HL-60/S4 treated with phorbol 12-myristate 13-acetate at 8.2 ng/mL for 4 days and 3 days (cell line): ENCODE measurements around the gene VWA5B1.

Experiments used
- in situ Hi-C: fragments of 300-500 bp; cut with MboI; formaldehyde crosslinking; loops from 2 replicates; pipeline ENCODE4 v1.15.0; 2022; ENCODE audit warnings: low sequenced_read_pairs

Gene VWA5B1

GRCh38 chr1:20322081-20322824 lies 31.6 kb downstream of the VWA5B1 start:
- in situ Hi-C loops, result no loop called here

GRCh38 chr1:20322825-20323612 lies 32.3 kb downstream of the VWA5B1 start:
- in situ Hi-C loops, result no loop called here

DNA sequence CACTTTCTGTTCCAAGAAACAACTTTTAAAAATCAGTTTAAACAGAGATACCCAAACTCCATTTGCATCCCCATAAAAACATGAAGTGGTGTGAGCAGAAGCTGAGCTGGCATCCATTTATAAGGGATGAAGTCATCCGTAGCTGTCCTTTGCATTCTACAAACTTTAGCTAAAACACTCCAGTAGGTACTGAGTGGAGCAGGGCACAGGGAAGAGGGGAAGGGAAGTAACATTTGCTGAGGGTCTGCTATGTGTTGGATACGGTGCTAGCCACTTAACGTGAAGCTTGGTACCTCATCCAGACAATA lies 32.9 kb downstream of the VWA5B1 start:
- in situ Hi-C loops, result no loop called here

DNA sequence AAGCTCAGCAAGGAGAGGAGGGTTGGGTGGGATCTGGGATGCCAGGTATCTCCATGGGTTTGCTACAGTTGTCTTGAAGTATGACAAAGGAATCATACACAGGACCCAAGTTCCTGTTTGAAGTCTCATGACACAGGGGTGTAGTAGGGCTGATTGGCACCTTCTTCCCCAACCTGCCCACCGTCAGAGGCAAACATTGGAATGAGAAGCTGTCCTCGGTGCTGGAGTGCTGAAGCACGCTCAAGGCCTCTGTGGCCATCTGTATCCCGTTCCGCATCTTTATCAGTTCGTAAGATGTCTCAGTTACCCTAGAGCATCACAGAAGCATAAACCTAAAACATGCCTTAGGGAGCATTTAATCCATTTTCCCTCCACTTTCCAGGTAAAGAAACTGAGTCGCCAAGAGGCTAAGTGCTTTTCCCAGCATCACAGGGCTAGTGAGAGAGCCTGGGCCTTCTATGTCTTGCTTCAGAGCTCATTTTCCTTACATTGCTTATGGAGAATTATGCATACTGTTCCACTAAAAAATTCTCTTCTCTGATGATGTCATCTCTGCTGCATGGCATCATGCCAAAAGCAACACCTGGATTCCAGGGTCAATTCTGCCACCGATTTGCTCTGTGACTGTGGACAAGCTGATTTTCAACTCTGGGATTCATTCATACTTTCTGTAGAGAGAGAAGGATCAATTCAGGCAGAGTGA lies 34.2 kb downstream of the VWA5B1 start:
- in situ Hi-C loops, result no loop called here

DNA sequence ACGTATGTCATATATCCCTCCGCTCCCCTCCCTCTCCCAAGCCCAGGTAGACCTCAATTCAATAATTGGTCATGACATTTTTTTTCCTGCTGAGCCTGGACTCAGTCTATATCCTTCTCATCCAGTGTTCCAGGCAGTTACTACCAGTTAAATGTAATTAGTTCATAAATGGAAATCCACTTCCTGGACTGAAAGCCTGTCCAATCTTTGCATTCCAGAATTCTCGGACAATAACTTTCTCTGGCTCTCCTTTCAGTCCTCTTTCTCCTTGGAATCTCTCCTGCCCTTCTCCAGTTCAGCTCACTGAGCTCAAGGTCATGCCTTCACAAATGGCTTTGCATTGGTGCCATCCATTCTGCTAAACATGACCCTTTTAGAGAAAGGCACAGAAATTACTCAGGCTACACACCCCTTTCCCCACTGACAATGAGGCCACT lies 34.8 kb downstream of the VWA5B1 start:
- in situ Hi-C loops, result no loop called here

DNA sequence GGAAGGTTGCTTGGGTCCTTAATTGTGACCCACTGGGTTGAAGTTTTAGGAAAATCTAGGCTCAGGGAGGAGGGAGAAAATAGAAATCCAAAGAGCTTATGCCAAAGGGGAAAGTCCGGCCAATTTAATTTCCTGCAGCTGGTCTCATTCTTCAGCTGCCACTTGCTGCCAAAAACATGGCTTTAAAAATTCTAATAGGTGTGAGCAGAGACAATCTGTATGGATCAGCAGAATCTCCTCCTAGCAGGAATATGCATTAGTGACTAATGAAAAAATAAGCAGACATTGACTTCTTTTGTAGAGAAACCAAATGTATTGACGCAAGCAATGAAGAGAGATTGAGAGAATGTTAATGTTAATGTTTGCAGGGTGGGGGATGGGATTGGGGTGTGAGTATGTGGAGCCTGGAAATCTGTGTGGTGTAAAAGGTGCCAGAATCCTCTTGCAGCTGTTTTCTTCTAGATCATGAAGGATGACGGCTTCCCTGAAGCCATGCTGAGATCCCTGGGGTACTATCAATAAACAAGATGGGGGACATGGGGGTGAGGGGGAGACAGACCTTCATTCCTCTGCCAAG lies 35.3 kb downstream of the VWA5B1 start:
- in situ Hi-C loops, result no loop called here

DNA sequence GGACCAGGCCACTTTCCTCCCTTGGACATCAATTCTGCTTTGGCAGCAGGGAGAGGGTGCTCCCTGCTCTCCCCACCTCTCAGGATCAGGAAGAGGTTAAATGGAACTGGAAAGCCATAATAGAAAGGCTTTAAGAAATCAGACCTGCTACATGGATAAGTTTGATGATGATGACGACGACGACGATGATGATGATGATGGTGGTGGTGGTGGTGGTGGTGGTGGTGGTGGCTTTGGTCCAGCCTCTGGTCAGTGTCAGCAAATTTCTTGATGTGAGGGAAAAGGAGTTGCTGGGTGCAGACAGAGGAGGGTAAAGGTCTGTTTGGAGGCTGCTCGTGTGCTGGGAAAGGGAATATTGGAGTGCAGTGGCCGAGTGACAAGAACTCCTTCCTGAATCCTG lies 36.8 kb downstream of the VWA5B1 start:
- in situ Hi-C loops, result no loop called here

- in situ Hi-C loops, result no loop called here
Observed at GRCh38 chr1:20328201-20328600, 37.5 kb downstream of the VWA5B1 start.

DNA sequence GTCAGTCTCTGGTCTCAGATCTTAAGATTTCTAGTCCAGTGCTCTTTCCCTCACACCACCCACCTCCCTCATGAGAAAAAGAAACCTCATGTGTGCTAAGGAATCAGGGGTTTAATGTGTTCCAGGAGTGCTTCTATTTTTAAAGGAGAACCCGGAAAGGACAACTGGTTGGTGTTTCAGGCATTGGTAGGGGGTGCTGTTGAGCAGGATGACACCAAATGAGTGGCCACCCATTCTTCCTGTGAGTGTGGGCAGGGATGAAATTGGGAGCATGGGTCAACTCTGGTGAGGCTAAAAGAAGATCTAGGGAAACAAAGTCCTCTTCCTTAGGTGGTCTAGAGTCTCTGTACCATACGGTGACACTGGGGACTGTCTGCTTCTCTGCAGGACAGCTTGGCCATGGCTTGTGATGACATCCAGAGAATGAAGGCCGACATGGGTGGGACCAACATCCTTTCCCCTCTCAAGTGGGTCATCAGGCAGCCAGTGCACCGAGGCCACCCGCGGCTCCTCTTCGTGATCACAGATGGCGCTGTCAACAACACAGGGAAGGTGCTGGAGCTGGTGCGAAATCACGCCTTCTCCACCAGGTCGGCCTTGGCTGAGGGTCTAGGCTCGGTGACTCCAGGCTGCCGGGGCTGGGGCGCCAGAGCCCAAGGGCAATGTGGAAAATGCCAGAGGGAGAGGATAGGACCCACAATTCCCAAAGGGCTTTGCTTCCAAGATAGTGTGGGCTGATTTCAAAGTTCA lies 39.3 kb downstream of the VWA5B1 start:
- in situ Hi-C loops, result no loop called here

GRCh38 chr1:20334103-20334502 lies 43.4 kb downstream of the VWA5B1 start:
- in situ Hi-C loops, result no loop called here

DNA sequence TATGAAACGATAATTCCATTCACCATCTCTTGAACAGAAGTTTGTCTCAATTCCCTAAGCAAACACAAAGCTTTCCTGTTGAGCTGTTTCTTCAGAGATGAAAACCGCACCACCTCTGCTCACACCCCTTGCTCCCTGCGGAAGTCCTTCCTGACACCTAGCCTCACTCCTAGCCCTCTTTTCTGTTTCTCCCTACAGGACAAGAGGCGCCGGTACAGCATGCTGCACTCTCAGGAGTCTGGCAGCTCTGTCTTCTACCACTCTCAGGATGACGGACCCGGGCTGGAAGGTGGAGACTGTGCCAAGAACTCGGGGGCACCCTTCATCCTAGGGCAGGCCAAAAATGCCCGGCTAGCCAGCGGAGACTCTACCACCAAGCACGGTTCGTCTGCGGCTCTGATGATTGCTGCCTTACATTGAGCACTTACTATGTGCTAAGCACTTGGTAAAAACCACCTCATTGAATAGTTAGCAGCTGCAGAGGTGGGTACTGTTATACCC lies 45.5 kb downstream of the VWA5B1 start:
- in situ Hi-C loops, result no loop called here

DNA sequence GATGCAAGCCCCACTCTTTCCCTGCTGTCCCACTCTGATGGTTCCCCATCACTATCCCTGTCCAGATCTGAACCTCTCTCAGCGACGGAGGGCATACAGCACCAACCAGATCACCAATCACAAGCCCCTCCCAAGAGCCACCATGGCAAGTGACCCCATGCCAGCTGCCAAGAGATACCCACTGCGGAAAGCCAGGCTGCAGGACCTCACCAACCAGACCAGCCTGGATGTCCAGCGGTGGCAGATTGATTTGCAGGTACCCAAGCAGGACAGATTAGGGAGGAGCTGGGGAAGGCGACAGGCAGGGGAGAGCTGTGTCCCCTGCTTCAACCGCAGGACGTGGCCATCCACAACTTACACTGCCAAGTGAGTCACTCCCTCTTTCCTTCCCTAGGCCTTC lies 46.9 kb downstream of the VWA5B1 start:
- in situ Hi-C loops, result no loop called here

DNA sequence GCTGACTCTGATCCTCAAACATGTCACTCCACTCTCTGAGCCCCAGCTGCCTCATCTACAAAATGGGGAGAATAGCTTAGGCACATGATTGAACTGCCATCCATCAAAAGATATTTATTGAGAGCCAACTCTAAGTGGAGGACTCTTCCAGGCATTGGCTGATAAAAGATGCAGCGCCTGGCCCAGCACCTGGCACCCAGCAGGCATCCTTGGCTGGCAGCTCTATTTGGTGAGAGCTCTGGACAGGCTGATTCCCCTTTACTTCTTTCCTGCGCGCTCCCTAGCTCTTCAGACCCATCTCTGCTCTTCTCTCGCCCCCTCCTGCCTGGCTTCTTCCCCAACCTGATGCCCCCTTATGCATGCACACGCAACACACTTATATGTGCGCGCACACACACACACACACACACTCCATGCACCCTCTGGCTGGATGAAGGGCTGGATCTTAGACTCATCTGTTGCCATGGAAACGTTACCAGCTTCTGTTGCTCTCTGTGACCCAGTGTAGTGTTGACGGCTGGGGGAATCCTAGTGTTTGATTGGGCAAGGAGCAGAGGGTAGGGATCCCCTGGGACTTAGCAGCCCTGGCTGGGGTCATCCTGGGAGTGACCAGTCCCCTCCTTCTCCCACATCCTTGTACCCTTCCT lies 49.3 kb downstream of the VWA5B1 start:
- in situ Hi-C loops, result no loop called here

DNA sequence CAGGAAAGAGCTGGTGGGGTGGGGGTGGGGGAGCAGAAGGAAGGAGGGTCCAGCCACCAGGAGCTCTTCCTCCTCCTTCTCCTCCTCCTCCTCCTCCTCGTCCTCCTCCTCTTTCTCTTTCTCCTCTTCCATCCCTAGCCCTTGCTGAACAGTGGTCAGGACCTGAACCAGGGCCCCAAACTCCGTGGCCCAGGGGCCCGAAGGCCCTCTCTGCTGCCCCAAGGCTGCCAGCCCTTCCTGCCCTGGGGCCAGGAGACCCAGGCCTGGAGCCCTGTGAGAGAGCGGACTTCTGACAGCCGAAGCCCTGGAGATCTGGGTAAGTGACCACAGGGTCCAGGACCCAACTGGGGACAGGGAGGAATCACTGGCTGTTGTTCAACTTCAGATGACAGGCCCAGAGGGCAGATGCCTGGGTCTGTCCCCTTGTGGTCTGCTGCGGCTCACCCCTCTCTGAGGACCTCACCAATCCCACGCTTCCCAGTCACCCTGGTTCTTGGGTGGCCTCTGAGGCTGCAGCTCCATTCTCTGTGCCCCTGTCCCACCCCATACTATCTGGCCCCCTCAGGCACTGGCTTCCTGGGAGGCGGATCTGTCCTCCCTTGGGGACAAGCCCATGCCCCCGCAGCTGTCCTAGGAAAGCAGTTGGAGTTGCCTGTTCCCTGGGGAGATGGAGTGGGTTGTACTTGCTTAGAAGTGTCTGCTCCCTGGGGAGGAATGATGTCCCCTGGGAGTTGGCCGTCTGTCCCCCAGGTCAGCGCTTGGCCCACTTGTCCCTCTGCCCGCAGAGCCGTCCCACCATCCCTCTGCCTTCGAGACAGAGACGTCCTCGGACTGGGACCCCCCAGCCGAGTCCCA lies 51.8 kb downstream of the VWA5B1 start:
- in situ Hi-C loops, result no loop called here

DNA sequence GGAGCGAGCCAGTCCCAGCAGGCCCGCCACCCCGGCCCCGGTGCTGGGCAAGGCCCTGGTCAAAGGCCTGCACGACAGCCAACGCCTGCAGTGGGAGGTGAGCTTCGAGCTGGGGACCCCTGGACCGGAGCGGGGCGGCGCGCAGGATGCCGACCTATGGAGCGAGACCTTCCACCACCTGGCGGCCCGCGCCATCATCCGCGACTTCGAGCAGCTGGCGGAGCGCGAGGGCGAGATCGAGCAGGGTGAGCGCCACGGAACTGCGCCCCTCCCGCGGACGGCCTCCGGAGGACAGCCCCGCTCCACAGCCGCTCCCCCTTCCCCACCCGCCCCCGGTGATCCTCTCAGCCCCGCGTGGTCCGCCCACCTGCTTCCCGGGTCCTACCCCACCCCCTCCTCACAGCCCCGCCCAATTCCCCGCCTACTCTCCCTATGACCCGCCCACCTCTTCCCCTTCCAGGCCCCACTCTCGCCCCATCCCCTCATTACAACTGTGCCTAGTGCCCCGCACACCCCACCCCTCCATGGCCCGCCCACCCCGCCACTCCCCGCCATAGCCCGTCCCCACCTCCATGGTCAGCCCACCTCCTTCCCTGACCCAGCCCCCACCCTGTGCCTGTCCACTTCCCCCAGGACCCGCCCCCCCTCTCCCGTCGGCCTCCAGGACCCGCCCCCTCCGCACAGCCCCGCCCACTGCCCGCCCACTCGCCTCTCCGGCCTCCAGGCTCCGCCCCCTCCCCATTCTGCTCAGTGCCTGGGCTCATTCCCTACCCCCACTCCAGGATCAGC lies 52.7 kb downstream of the VWA5B1 start:
- in situ Hi-C loops, result no loop called here

- in situ Hi-C loops, result no loop called here
Observed at GRCh38 chr1:20343938-20344302, 53.2 kb downstream of the VWA5B1 start.

- in situ Hi-C loops, result no loop called here
Observed at GRCh38 chr1:20344738-20345137, 54.1 kb downstream of the VWA5B1 start.

GRCh38 chr1:20345419-20345818 lies 54.7 kb downstream of the VWA5B1 start:
- in situ Hi-C loops, result no loop called here

- in situ Hi-C loops, result no loop called here
Observed at GRCh38 chr1:20346433-20346832, 55.8 kb downstream of the VWA5B1 start.
